Body of pancreas (tissue), 4 donors: Measurements from ENCODE around the gene GRHL3.

ENCODE experiments used
- CTCF ChIP-seq, 7 experiments: fragments of 450-650 bp in 4 of 7; fragments of 200-600 bp in 3 of 7; sonication (generic) in 3 of 7; IDR thresholded peaks; one replicate each; pipeline ENCODE4 v1.5.1; 2016 to 2019; ENCODE audit warnings: antibody characterized with exemption in 7 of 7
- POLR2A ChIP-seq, 3 donors: fragments of 450-650 bp; IDR thresholded peaks; one replicate each; pipeline ENCODE4 v1.6.1; 2016; ENCODE audit warnings: antibody characterized with exemption in 3 of 3, mild to moderate bottlenecking in 2 of 3

- TF ChIP-seq CTCF (IDR thresholded peaks at IDR 0.05) (no peak), POLR2A (IDR thresholded peaks at IDR 0.05) (no peak)
These were observed 16.9 kb upstream of the GRHL3 start for GRCh38 chr1:24302209-24302611.
